K562 (cell line): ENCODE data around the gene DSG2. TPM values are rescaled to one million over a fixed set of nuclear protein-coding genes. Genes with fewer than 3 reads are reported as not detected.

Experiments
- ATAC-seq: fragments of 200-7000 bp; cut with Tn5 transposase; 3 replicates; pipeline ENCODE4 v1.9.1; 2020; ENCODE audit warnings: moderate library complexity
- BruUV-seq: library from RNA; stranded (reverse); fragments of 400-500 nt; replicated peaks from 2 replicates; lab custom pipeline; 2021; lab: Mats Ljungman, UMichigan
- CTCF ChIA-PET: fragments of 300-600 bp; formaldehyde crosslinking; extraction: SDS; loops from one replicate; lab custom pipeline; 2021; ENCODE audit warnings: low intra/inter-chr PET ratio; lab: Yijun Ruan, JAX
- POLR2A ChIA-PET: fragments of 300-600, 350-650 bp; sonication (Branson Sonifier 250); formaldehyde crosslinking; extraction: SDS; loops from one replicate; lab custom pipeline; 2021; ENCODE audit warnings: antibody characterized with exemption, inconsistent platforms; lab: Yijun Ruan, JAX
- DNase-seq, 4 experiments: peaks; one replicate each; pipeline versions ENCODE4 v3.0.0 to v3.0.0-alpha.2; 2011 to 2018; ENCODE audit warnings: low spot score in 3 of 4, mixed read lengths in 3 of 4; ENCODE audit errors: extremely low read depth in 1 of 4
- FAIRE-seq: peaks from 2 replicates; lab custom pipeline; 2011; peaks lifted over from hg19 to GRCh38; lab: Jason Lieb, UNC
- H2AFZ ChIP-seq: 2 replicates; pipeline ENCODE4 v1.6.0; 2011; ENCODE audit warnings: low read depth, low read length, control low read depth, inconsistent platforms
- H3K27ac ChIP-seq: fragments of 200-600 bp; 3 replicates; pipeline ENCODE4 v1.8.0; 2011; ENCODE audit warnings: low read depth, mild to moderate bottlenecking, control low read depth, inconsistent platforms, low read length, moderate library complexity, mixed read lengths; ENCODE audit errors: extremely low read depth
- H3K27me3 ChIP-seq, 2 experiments: fragments of 300-600 bp in 1 of 2; 2 replicates in 1 of 2; 3 replicates in 1 of 2; pipeline versions ENCODE4 v1.6.0 to v1.8.0; 2011; ENCODE audit warnings: inconsistent platforms in 2 of 2, low read length in 2 of 2, mild to moderate bottlenecking in 1 of 2, mixed read lengths in 1 of 2, moderate library complexity in 1 of 2; ENCODE audit not compliant: control insufficient read depth in 2 of 2, insufficient read depth in 2 of 2
- H3K36me3 ChIP-seq: fragments of 300-600 bp; 3 replicates; pipeline ENCODE4 v1.8.0; 2011; ENCODE audit warnings: mild to moderate bottlenecking, low read length, inconsistent platforms; ENCODE audit not compliant: control insufficient read depth, insufficient read depth
- H3K4me1 ChIP-seq, 2 experiments: fragments of 200-600 bp in 1 of 2; replicated peaks in 1 of 2; 2 replicates in 1 of 2; 3 replicates in 1 of 2; pipeline versions ENCODE4 v1.5.1 to v1.8.0; 2011; ENCODE audit warnings: inconsistent platforms in 2 of 2, low read length in 2 of 2, mild to moderate bottlenecking in 1 of 2, mixed read lengths in 1 of 2, moderate library complexity in 1 of 2; ENCODE audit not compliant: control insufficient read depth in 2 of 2, insufficient read depth in 2 of 2
- H3K4me2 ChIP-seq: 2 replicates; pipeline ENCODE4 v1.6.1; 2011; ENCODE audit warnings: low read length, control low read depth, inconsistent platforms, mixed read lengths; ENCODE audit not compliant: insufficient read depth
- H3K4me3 ChIP-seq: fragments of 200-600 bp; sonication (generic), shearing (Covaris generic); 2 replicates; pipeline ENCODE4 v1.5.1; 2016; ENCODE audit warnings: control low read depth, inconsistent platforms
- H3K79me2 ChIP-seq: fragments of 200-600 bp; 3 replicates; pipeline ENCODE4 v1.8.0; 2011; ENCODE audit warnings: low read length, inconsistent platforms; ENCODE audit not compliant: control insufficient read depth, insufficient read depth
- H3K9ac ChIP-seq, 2 experiments: 2 replicates each; pipeline versions ENCODE4 v1.6.0 to v1.6.1; 2011; ENCODE audit warnings: low read depth in 2 of 2, low read length in 2 of 2, control low read depth in 1 of 2, inconsistent platforms in 1 of 2, mild to moderate bottlenecking in 1 of 2, mixed read lengths in 1 of 2; ENCODE audit not compliant: insufficient read depth in 1 of 2
- H3K9me1 ChIP-seq: one replicate; pipeline ENCODE4 v1.6.0; 2011; ENCODE audit warnings: inconsistent platforms, mild to moderate bottlenecking, low read length, moderate library complexity; ENCODE audit not compliant: control insufficient read depth, insufficient read depth
- H3K9me3 ChIP-seq: replicated peaks from 2 replicates; pipeline ENCODE4 v1.5.1; 2011; ENCODE audit warnings: low read depth, low read length, inconsistent platforms; ENCODE audit not compliant: control insufficient read depth, insufficient read depth
- H4K20me1 ChIP-seq: replicated peaks from 2 replicates; pipeline ENCODE4 v1.6.1; 2011; ENCODE audit warnings: low read length, inconsistent platforms, mixed read lengths; ENCODE audit not compliant: control insufficient read depth, insufficient read depth
- CHD4 ChIP-seq: fragments of 200-600 bp; sonication (generic); IDR thresholded peaks from 3 replicates; pipeline ENCODE4 v1.6.1; 2012; ENCODE audit warnings: low read depth, mild to moderate bottlenecking, mixed read lengths, low read length, inconsistent platforms; ENCODE audit not compliant: insufficient read depth, insufficient replicate concordance, poor library complexity, severe bottlenecking
- EP400 ChIP-seq: fragments of 450-650 bp; IDR thresholded peaks from 2 replicates; pipeline ENCODE4 v1.6.1; 2017; ENCODE audit warnings: antibody characterized with exemption, mild to moderate bottlenecking, moderate library complexity
- FOXA1 ChIP-seq: fragments of 450-650 bp; IDR thresholded peaks from 2 replicates; pipeline ENCODE4 v1.6.1; 2016; ENCODE audit warnings: mild to moderate bottlenecking, borderline replicate concordance
- NR3C1 ChIP-seq: sonication (generic); formaldehyde crosslinking; IDR thresholded peaks from 2 replicates; pipeline ENCODE4 v1.8.1; 2022; ENCODE audit warnings: missing genetic modification reagents
- POLR2A ChIP-seq: fragments of 450-650 bp; conservative IDR thresholded peaks from 2 replicates; pipeline ENCODE4 v1.6.1; 2016
- PURB ChIP-seq: sonication (generic); formaldehyde crosslinking; IDR thresholded peaks from 2 replicates; pipeline ENCODE4 v1.9.0; 2021; ENCODE audit warnings: low read depth, mild to moderate bottlenecking, missing genetic modification reagents
- STAT5B ChIP-seq: fragments of 250-450 bp; sonication (Bioruptor Pico); IDR thresholded peaks from 2 replicates; pipeline ENCODE4 v1.8.0; 2021; ENCODE audit warnings: mild to moderate bottlenecking, inconsistent platforms
- TAF7 ChIP-seq: fragments of 450-650 bp; IDR thresholded peaks from 2 replicates; pipeline ENCODE4 v1.6.1; 2016; ENCODE audit warnings: missing genetic modification characterization, missing compliant biosample characterization
- ZNF589 ChIP-seq: fragments of 200-800 bp; sonication (Bioruptor generic); IDR thresholded peaks from 2 replicates; pipeline ENCODE4 v1.6.1; 2016; ENCODE audit warnings: low read depth, missing genetic modification characterization, missing compliant biosample characterization
- WGBS: fragments of 100-300 bp; shearing (Covaris generic); methylation state at CpG from one replicate; pipeline ENCODE4 v1.1.6; 2016; ENCODE audit warnings: low coverage, mixed read lengths; ENCODE audit not compliant: insufficient coverage; ENCODE audit errors: missing lambda C conversion rate; 5-methylcytosine and 5-hydroxymethylcytosine counted together
- in situ Hi-C: fragments of 300-500 bp; cut with MboI; formaldehyde crosslinking; loops from 4 replicates; pipeline ENCODE4 v1.15.0; 2018; ENCODE audit warnings: inconsistent platforms, mixed read lengths
- intact Hi-C: fragments of 100-400 bp; cut with micrococcal nuclease; formaldehyde crosslinking; loops from 2 replicates; pipeline ENCODE4 v1.14.2; 2022
- polyA plus RNA-seq, 8 experiments: library from polyadenylated mRNA; depleted of rRNA in 4 of 8; stranded (reverse) in 5 of 8; unstranded in 3 of 8; fragments of >200 nt; fragmentation: Nextera tagmentation in 2 of 8; fragmentation: Illumina TruSeq in 1 of 8; extraction: Ambion mirVana in 2 of 8; extraction: Trizol in 1 of 8; gene quantifications; 2 replicates each; pipeline versions ENCODE4 v1.2.1 to v1.2.3, GENCODE V29; 2011 to 2014; ENCODE audit warnings: inconsistent platforms in 1 of 8, missing spikeins in 1 of 8
- total RNA-seq, 7 experiments: library from RNA; depleted of rRNA in 6 of 7; stranded (reverse); fragments of >200 nt in 6 of 7; fragmentation: Illumina TruSeq in 2 of 7; extraction: Trizol in 2 of 7; gene quantifications; 2 replicates each; pipeline versions ENCODE4 v1.2.1 to v1.2.3, GENCODE V29; 2011 to 2021; ENCODE audit warnings: low replicate concordance in 1 of 7
- TF ChIP-seq, protein P1 (sequence below): sonication (generic); formaldehyde crosslinking; IDR thresholded peaks from 2 replicates; pipeline ENCODE4 v1.8.0; 2023; ENCODE audit warnings: missing genetic modification reagents, mild to moderate bottlenecking, borderline replicate concordance
- TF ChIP-seq, protein P2 (sequence below): fragments of 450-650 bp; formaldehyde crosslinking; IDR thresholded peaks from 2 replicates; pipeline ENCODE4 v1.4.0; 2022; ENCODE audit warnings: missing genetic modification characterization

Gene DSG2
- total and polyA plus RNA-seq, 9 of the 15 experiments (the other 6 are each of a cell fraction or from before 2014, with no cell fraction given) = 16.9 to 68.6 (median 41.3) TPM

DNA sequence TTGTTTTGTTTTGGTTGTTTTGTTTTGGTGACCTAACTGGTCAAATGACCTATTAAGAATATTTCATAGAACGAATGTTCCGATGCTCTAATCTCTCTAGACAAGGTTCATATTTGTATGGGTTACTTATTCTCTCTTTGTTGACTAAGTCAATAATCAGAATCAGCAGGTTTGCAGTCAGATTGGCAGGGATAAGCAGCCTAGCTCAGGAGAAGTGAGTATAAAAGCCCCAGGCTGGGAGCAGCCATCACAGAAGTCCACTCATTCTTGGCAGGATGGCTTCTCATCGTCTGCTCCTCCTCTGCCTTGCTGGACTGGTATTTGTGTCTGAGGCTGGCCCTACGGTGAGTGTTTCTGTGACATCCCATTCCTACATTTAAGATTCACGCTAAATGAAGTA lies 93.7 kb downstream of the DSG2 start, which contains the start of gene TTR (continued):
- TF ChIP-seq, protein P1, sequence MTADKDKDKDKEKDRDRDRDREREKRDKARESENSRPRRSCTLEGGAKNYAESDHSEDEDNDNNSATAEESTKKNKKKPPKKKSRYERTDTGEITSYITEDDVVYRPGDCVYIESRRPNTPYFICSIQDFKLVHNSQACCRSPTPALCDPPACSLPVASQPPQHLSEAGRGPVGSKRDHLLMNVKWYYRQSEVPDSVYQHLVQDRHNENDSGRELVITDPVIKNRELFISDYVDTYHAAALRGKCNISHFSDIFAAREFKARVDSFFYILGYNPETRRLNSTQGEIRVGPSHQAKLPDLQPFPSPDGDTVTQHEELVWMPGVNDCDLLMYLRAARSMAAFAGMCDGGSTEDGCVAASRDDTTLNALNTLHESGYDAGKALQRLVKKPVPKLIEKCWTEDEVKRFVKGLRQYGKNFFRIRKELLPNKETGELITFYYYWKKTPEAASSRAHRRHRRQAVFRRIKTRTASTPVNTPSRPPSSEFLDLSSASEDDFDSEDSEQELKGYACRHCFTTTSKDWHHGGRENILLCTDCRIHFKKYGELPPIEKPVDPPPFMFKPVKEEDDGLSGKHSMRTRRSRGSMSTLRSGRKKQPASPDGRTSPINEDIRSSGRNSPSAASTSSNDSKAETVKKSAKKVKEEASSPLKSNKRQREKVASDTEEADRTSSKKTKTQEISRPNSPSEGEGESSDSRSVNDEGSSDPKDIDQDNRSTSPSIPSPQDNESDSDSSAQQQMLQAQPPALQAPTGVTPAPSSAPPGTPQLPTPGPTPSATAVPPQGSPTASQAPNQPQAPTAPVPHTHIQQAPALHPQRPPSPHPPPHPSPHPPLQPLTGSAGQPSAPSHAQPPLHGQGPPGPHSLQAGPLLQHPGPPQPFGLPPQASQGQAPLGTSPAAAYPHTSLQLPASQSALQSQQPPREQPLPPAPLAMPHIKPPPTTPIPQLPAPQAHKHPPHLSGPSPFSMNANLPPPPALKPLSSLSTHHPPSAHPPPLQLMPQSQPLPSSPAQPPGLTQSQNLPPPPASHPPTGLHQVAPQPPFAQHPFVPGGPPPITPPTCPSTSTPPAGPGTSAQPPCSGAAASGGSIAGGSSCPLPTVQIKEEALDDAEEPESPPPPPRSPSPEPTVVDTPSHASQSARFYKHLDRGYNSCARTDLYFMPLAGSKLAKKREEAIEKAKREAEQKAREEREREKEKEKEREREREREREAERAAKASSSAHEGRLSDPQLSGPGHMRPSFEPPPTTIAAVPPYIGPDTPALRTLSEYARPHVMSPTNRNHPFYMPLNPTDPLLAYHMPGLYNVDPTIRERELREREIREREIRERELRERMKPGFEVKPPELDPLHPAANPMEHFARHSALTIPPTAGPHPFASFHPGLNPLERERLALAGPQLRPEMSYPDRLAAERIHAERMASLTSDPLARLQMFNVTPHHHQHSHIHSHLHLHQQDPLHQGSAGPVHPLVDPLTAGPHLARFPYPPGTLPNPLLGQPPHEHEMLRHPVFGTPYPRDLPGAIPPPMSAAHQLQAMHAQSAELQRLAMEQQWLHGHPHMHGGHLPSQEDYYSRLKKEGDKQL = no peak
- TF ChIP-seq EP400 = no peak
- no peak for TF ChIP-seq STAT5B (CRISPR knock-in tag)
- no peak for TF ChIP-seq PURB (CRISPR knock-in tag)

DNA sequence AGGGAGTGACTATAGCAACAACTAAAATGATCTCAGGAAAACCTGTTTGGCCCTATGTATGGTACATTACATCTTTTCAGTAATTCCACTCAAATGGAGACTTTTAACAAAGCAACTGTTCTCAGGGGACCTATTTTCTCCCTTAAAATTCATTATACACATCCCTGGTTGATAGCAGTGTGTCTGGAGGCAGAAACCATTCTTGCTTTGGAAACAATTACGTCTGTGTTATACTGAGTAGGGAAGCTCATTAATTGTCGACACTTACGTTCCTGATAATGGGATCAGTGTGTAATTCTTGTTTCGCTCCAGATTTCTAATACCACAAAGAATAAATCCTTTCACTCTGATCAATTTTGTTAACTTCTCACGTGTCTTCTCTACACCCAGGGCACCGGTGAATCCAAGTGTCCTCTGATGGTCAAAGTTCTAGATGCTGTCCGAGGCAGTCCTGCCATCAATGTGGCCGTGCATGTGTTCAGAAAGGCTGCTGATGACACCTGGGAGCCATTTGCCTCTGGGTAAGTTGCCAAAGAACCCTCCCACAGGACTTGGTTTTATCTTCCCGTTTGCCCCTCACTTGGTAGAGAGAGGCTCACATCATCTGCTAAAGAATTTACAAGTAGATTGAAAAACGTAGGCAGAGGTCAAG lies 94.7 kb downstream of the DSG2 start:
- ChIA-PET CTCF (no interaction called here), POLR2A (no interaction called here)
- FAIRE-seq = no peak
- no TSS peak for BruUV-seq
- peaks cover 0 to 5% of the 10 kb centered on the region in 2 experiments; a peak in 1 of 5 replicates for H3K27me3 ChIP-seq
- intact Hi-C loops (no loop called here), in situ Hi-C loops (no loop called here)
- H3K9ac ChIP-seq = no peak overlapping the region
- no peak overlapping the region for H3K27ac ChIP-seq
- no peaks in the 10 kb centered on the region for H3K9me1 ChIP-seq
- H3K4me1 ChIP-seq = no peaks in the 10 kb centered on the region
- ATAC-seq = no peak
- WGBS = under 1% methylated on average over 10 of the region's 10 CpGs
- no peaks in the 10 kb centered on the region for H3K36me3 ChIP-seq
- no peak overlapping the region for H3K4me3 ChIP-seq
- H3K79me2 ChIP-seq = no peaks in the 10 kb centered on the region
- no peaks in the 10 kb centered on the region for H3K9me3 ChIP-seq
- no peaks in the 10 kb centered on the region for H4K20me1 ChIP-seq
- no peak overlapping the region for H2AFZ ChIP-seq
- no peak for TF ChIP-seq POLR2A
- TF ChIP-seq ZNF589 = no peak
- TF ChIP-seq CHD4 = no peak
- TF ChIP-seq TAF7 = no peak
- TF ChIP-seq NR3C1 (CRISPR knock-in tag) = no peak
- no peak for TF ChIP-seq FOXA1
- TF ChIP-seq, protein P2, sequence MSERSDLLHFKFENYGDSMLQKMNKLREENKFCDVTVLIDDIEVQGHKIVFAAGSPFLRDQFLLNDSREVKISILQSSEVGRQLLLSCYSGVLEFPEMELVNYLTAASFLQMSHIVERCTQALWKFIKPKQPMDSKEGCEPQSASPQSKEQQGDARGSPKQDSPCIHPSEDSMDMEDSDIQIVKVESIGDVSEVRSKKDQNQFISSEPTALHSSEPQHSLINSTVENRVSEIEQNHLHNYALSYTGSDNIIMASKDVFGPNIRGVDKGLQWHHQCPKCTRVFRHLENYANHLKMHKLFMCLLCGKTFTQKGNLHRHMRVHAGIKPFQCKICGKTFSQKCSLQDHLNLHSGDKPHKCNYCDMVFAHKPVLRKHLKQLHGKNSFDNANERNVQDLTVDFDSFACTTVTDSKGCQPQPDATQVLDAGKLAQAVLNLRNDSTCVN (CRISPR knock-in tag) = no peak
- no peak overlapping the region for H3K4me2 ChIP-seq
- DNase-seq = no peak
